ENCODE results near the gene AURKB. TPM values are rescaled to one million over a fixed set of nuclear protein-coding genes. Genes with fewer than 3 reads are reported as not detected.

Gene AURKB
- polyA plus RNA-seq, 1 donor (not counting 4 experiments of a cell fraction or from before 2014, with no cell fraction given), result 12.6 TPM

DNA sequence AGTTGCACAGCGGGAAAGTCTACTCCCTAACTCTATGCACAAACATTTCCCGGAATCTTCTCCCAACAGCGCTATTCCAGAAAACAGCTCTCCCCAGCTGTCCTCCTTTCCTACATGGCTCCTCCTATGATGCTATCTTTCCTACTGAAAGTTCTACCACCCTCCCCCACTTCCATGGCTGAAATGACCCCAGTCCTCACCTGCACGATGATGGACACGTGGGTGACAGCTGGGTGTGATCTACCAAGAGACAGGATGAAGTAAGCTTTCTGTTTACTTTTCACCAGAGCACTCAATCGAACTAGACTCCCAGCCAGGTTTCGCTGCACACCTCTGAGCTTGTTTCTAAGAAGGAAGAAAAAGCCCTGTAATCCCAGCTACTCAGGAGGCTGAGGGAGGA, 26.8 kb upstream of the AURKB start:
- Histone ChIP-seq H4K20me1 (ENCODE audit: control insufficient read depth, extremely low read depth, insufficient read depth, low read length) (no peaks in the 10 kb centered on the region), H3K4me3 (ENCODE audit: control insufficient read depth in 2 of 3, extremely low read depth in 1 of 3, insufficient read depth in 2 of 3, low read depth in 1 of 3, low read length in 3 of 3) (no peak overlapping the region), H3K27me3 (ENCODE audit: control insufficient read depth, extremely low read depth, insufficient read depth, low read length) (no peaks in the 10 kb centered on the region), H3K9me1 (ENCODE audit: control insufficient read depth, extremely low read depth, insufficient read depth, low read length) (no peaks in the 10 kb centered on the region), H3K9me3 (ENCODE audit: control insufficient read depth, low read depth, low read length) (no peaks in the 10 kb centered on the region), H3K4me1 (ENCODE audit: control insufficient read depth, extremely low read depth, insufficient read depth, low read length) (no peaks in the 10 kb centered on the region), H3K79me2 (ENCODE audit: control insufficient read depth, insufficient read depth, low read length) (peaks cover 2% of the 10 kb centered on the region), H2AFZ (ENCODE audit: control insufficient read depth, low read length) (no peak overlapping the region), H3K4me2 (ENCODE audit: control insufficient read depth, extremely low read depth, insufficient read depth, low read depth, low read length) (no peak overlapping the region), H3K9ac (ENCODE audit: control insufficient read depth, extremely low read depth, insufficient read depth, low read length) (no peak overlapping the region), H3K36me3 (ENCODE audit: control insufficient read depth in 2 of 2, extremely low read depth in 1 of 2, insufficient read depth in 2 of 2, low read length in 2 of 2) (peaks cover 21 to 34% of the 10 kb centered on the region in 2 experiments), H3K27ac (ENCODE audit: control insufficient read depth, insufficient read depth, low read length) (no peak overlapping the region)
- FAIRE-seq (no peak), DNase-seq (ENCODE audit: low read depth, low spot score) (no peak)
- dilution Hi-C loops (cut with MboI; ENCODE audit: extremely low pct_ligation_motif_present, low sequenced_read_pairs), result no loop called here
- no peak for TF ChIP-seq EZH2 (IDR thresholded peaks at IDR 0.05; ENCODE audit: low read length)
- TF ChIP-seq, protein P1, sequence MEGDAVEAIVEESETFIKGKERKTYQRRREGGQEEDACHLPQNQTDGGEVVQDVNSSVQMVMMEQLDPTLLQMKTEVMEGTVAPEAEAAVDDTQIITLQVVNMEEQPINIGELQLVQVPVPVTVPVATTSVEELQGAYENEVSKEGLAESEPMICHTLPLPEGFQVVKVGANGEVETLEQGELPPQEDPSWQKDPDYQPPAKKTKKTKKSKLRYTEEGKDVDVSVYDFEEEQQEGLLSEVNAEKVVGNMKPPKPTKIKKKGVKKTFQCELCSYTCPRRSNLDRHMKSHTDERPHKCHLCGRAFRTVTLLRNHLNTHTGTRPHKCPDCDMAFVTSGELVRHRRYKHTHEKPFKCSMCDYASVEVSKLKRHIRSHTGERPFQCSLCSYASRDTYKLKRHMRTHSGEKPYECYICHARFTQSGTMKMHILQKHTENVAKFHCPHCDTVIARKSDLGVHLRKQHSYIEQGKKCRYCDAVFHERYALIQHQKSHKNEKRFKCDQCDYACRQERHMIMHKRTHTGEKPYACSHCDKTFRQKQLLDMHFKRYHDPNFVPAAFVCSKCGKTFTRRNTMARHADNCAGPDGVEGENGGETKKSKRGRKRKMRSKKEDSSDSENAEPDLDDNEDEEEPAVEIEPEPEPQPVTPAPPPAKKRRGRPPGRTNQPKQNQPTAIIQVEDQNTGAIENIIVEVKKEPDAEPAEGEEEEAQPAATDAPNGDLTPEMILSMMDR (optimal IDR thresholded peaks at IDR 0.05 in 1 of 3, IDR thresholded peaks at IDR 0.05 in 1 of 3, conservative IDR thresholded peaks at IDR 0.05 in 1 of 3; ENCODE audit: extremely low read depth in 1 of 3, insufficient read depth in 2 of 3, low read length in 3 of 3), result no peak

GRCh38 chr17:8235676-8236075, 25.3 kb upstream of the AURKB start:
- no peaks in the 10 kb centered on the region for H3K9me3 ChIP-seq (ENCODE audit: control insufficient read depth, low read depth, low read length)
- H4K20me1 ChIP-seq (ENCODE audit: control insufficient read depth, extremely low read depth, insufficient read depth, low read length), result no peaks in the 10 kb centered on the region
- no peak overlapping the region for H3K27ac ChIP-seq (ENCODE audit: control insufficient read depth, insufficient read depth, low read length)
- H3K9me1 ChIP-seq (ENCODE audit: control insufficient read depth, extremely low read depth, insufficient read depth, low read length), result no peaks in the 10 kb centered on the region
- DNase-seq (ENCODE audit: low read depth, low spot score), result no peak
- no peak for FAIRE-seq
- H3K27me3 ChIP-seq (ENCODE audit: control insufficient read depth, extremely low read depth, insufficient read depth, low read length), result no peaks in the 10 kb centered on the region
- peaks cover 33 to 46% of the 10 kb centered on the region in 2 experiments for H3K36me3 ChIP-seq (ENCODE audit: control insufficient read depth in 2 of 2, extremely low read depth in 1 of 2, insufficient read depth in 2 of 2, low read length in 2 of 2)
- no peak overlapping the region for H3K9ac ChIP-seq (ENCODE audit: control insufficient read depth, extremely low read depth, insufficient read depth, low read length)
- H2AFZ ChIP-seq (ENCODE audit: control insufficient read depth, low read length), result no peak overlapping the region
- dilution Hi-C loops (cut with MboI; ENCODE audit: extremely low pct_ligation_motif_present, low sequenced_read_pairs), result no loop called here
- H3K4me2 ChIP-seq (ENCODE audit: control insufficient read depth, extremely low read depth, insufficient read depth, low read depth, low read length), result no peak overlapping the region
- H3K4me3 ChIP-seq (ENCODE audit: control insufficient read depth in 2 of 3, extremely low read depth in 1 of 3, insufficient read depth in 2 of 3, low read depth in 1 of 3, low read length in 3 of 3), result no peak overlapping the region
- H3K79me2 ChIP-seq (ENCODE audit: control insufficient read depth, insufficient read depth, low read length), result no peaks in the 10 kb centered on the region
- no peak for TF ChIP-seq EZH2 (IDR thresholded peaks at IDR 0.05; ENCODE audit: low read length)
- TF ChIP-seq, protein P1 (optimal IDR thresholded peaks at IDR 0.05 in 1 of 3, IDR thresholded peaks at IDR 0.05 in 1 of 3, conservative IDR thresholded peaks at IDR 0.05 in 1 of 3; ENCODE audit: extremely low read depth in 1 of 3, insufficient read depth in 2 of 3, low read length in 3 of 3), result no peak
- H3K4me1 ChIP-seq (ENCODE audit: control insufficient read depth, extremely low read depth, insufficient read depth, low read length), result no peaks in the 10 kb centered on the region

Data from keratinocyte (primary cell).